A549 (cell line): Measurements from ENCODE around the gene ELMO2.

ENCODE experiments used
- CTCF ChIP-seq: fragments of >200 bp; sonication (Bioruptor Twin); formaldehyde crosslinking; IDR thresholded peaks from 3 replicates; pipeline ENCODE4 v1.5.1; 2016
- EP300 ChIP-seq, 2 experiments: fragments of >200 bp; sonication (Bioruptor Twin); formaldehyde crosslinking; IDR thresholded peaks; 2 replicates in 1 of 2; 3 replicates in 1 of 2; pipeline ENCODE4 v1.6.1; 2016 to 2017
- ESRRA ChIP-seq: fragments of 150-350 bp; IDR thresholded peaks from 2 replicates; pipeline ENCODE4 v1.6.1; 2014; ENCODE audit warnings: mild to moderate bottlenecking, low read length, borderline replicate concordance
- GATA3 ChIP-seq: IDR thresholded peaks from 2 replicates; pipeline ENCODE4 v1.6.1; 2012; ENCODE audit warnings: borderline replicate concordance
- KDM1A ChIP-seq: fragments of 200-600 bp; sonication (generic); IDR thresholded peaks from 2 replicates; pipeline ENCODE4 v1.6.1; 2016; ENCODE audit warnings: low read depth, mild to moderate bottlenecking
- KDM5A ChIP-seq: fragments of 200-600 bp; sonication (generic); IDR thresholded peaks from 2 replicates; pipeline ENCODE4 v1.6.1; 2016; ENCODE audit warnings: antibody characterized with exemption, mild to moderate bottlenecking
- MAX ChIP-seq: IDR thresholded peaks from 2 replicates; pipeline ENCODE4 v1.6.1; 2012
- NPAS2 ChIP-seq: fragments of 250-450 bp; sonication (Bioruptor Pico); IDR thresholded peaks from 2 replicates; pipeline ENCODE4 v1.8.0; 2022; ENCODE audit warnings: mild to moderate bottlenecking, moderate library complexity, borderline replicate concordance
- NR3C1 ChIP-seq: fragments of >200 bp; sonication (Bioruptor Twin); formaldehyde crosslinking; IDR thresholded peaks from 3 replicates; pipeline ENCODE4 v1.6.1; 2017
- POLR2A ChIP-seq: IDR thresholded peaks from 2 replicates; pipeline ENCODE4 v1.6.1; 2012; ENCODE audit warnings: mild to moderate bottlenecking, low read length
- RCOR1 ChIP-seq: fragments of 150-350 bp; IDR thresholded peaks from 2 replicates; pipeline ENCODE4 v1.6.1; 2014; ENCODE audit warnings: antibody characterized with exemption, low read length, low read depth
- REST ChIP-seq: fragments of 200-600 bp; sonication (generic); IDR thresholded peaks from 2 replicates; pipeline ENCODE4 v1.6.1; 2016; ENCODE audit warnings: antibody characterized with exemption, mild to moderate bottlenecking, moderate library complexity
- TF ChIP-seq, protein P1 (sequence below): fragments of 250-450 bp; sonication (Bioruptor Pico); IDR thresholded peaks from 2 replicates; pipeline ENCODE4 v1.5.0; 2021; ENCODE audit warnings: mild to moderate bottlenecking, moderate library complexity, borderline replicate concordance
- TF ChIP-seq, protein P2 (sequence below): IDR thresholded peaks from 2 replicates; pipeline ENCODE4 v1.6.1; 2012

DNA sequence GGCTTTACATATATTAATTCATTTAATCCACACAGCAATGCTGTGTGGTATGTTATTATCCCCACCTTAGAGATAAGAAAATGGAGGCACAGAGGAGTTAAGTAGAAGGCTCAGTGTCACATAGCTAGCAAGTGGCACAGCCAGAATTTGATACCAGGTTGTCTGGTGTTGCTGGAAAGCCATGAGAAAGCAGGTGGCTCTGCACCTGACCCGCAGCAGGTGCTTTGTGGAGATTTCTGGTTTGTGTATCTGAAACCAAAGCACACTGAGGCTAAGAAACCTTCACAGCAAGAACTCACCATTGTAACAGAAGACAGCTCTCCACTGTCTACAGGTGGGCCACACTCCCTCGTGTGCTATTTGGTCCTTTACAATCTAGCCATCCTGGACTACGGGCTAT is 7.5 kb downstream of the ELMO2 start:
- TF ChIP-seq KDM5A (no peak), POLR2A (no peak), CTCF (no peak), EP300 (IDR thresholded peaks at IDR 0.05) (no peak), MAX (no peak), KDM1A (no peak), ESRRA (no peak), NR3C1 (no peak), GATA3 (no peak), NPAS2 (CRISPR knock-in tag) (no peak), REST (no peak), RCOR1 (no peak)
- TF ChIP-seq, protein P1, sequence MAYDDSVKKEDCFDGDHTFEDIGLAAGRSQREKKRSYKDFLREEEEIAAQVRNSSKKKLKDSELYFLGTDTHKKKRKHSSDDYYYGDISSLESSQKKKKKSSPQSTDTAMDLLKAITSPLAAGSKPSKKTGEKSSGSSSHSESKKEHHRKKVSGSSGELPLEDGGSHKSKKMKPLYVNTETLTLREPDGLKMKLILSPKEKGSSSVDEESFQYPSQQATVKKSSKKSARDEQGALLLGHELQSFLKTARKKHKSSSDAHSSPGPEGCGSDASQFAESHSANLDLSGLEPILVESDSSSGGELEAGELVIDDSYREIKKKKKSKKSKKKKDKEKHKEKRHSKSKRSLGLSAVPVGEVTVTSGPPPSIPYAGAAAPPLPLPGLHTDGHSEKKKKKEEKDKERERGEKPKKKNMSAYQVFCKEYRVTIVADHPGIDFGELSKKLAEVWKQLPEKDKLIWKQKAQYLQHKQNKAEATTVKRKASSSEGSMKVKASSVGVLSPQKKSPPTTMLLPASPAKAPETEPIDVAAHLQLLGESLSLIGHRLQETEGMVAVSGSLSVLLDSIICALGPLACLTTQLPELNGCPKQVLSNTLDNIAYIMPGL (CRISPR knock-in tag), result no peak
- TF ChIP-seq, protein P2, sequence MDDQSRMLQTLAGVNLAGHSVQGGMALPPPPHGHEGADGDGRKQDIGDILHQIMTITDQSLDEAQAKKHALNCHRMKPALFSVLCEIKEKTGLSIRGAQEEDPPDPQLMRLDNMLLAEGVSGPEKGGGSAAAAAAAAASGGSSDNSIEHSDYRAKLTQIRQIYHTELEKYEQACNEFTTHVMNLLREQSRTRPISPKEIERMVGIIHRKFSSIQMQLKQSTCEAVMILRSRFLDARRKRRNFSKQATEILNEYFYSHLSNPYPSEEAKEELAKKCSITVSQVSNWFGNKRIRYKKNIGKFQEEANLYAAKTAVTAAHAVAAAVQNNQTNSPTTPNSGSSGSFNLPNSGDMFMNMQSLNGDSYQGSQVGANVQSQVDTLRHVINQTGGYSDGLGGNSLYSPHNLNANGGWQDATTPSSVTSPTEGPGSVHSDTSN, result no peak
